ENCODE results near the gene KRTAP10-2.

DNA sequence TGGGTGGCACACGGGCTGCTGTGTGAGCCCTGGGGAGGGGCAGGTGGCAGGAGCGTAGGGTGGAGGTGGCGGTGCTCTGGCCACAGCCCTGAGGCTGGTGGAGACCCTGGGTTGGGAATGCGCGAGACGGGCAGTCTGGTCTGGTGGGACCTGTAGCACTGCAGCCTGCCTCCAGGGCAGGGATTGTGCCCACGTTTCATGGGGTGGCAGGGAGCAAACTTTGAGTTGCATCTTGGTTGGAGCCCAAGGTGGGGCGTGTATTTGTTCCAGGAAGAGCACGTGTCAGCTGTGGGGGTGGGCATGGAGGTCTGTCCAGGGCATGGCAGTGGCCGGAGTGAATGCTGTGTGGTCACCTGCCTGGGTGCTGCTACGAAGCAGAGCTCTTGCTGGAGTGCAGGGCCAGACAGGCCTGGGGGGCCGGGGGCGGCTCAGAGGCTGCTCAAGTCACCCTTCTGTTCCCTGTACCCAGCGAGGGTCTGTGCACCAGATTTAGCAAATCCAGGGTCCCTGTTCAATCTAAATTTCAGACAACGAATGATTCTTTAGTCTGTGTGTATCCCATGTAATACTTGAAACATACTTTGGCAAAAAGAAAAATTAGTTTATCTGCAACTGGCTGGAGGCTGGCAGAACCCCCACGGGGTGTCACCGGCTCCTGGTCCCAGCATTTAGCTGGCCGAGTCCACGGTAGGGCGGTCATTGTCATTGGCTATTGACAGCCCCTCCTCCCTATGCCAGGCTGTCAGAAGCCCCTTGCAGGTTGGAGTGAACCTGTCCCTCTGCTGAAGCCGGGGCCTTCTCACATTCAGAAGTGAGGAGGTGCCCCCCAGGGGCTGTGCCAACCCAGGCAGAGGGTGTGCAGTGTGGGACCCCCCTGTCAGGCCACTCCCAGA, 38.6 kb downstream of the KRTAP10-2 start:
- TF ChIP-seq, protein P1, sequence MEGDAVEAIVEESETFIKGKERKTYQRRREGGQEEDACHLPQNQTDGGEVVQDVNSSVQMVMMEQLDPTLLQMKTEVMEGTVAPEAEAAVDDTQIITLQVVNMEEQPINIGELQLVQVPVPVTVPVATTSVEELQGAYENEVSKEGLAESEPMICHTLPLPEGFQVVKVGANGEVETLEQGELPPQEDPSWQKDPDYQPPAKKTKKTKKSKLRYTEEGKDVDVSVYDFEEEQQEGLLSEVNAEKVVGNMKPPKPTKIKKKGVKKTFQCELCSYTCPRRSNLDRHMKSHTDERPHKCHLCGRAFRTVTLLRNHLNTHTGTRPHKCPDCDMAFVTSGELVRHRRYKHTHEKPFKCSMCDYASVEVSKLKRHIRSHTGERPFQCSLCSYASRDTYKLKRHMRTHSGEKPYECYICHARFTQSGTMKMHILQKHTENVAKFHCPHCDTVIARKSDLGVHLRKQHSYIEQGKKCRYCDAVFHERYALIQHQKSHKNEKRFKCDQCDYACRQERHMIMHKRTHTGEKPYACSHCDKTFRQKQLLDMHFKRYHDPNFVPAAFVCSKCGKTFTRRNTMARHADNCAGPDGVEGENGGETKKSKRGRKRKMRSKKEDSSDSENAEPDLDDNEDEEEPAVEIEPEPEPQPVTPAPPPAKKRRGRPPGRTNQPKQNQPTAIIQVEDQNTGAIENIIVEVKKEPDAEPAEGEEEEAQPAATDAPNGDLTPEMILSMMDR (conservative IDR thresholded peaks at IDR 0.05), result no peak
- TF ChIP-seq EZH2 (IDR thresholded peaks at IDR 0.05; ENCODE audit: low read depth), result no peak
